ENCODE measurements around the gene HADH.
"Not testable (repeated sequence)": the region's sequence is repeated elsewhere in the genome, so short reads cannot be mapped to it uniquely, and the experiment has no call there.

HADH gene
- total RNA-seq: 11.6 to 17.0 (median 12.7) reads per million in 3 donors

GRCh38 chr4:107989537-107990386 lies at the start of gene HADH:
TSS of gene HADH (plus strand) at chr4:107989889. CDS start at chr4:107989933, 44 bp downstream.
- Histone ChIP-seq H3K27ac (ENCODE audit: insufficient read depth, low read length, poor library complexity, severe bottlenecking) (peak within 1 kb of the TSS; percentile 66), H3K4me3 (ENCODE audit: insufficient read depth, low read depth, low read length, poor library complexity, severe bottlenecking) (peak within 1 kb of the TSS; percentile 86), H3K4me1 (ENCODE audit: control insufficient read depth, insufficient read depth, low read length, poor library complexity, severe bottlenecking) (peaks cover 8% of the 10 kb centered on the region), H3K27me3 (replicated peaks; ENCODE audit: control insufficient read depth, insufficient read depth, low read length, poor library complexity, severe bottlenecking) (no peaks in the 10 kb centered on the region), H3K36me3 (ENCODE audit: control insufficient read depth, insufficient read depth, low read length) (no peaks in the 10 kb centered on the region), H3K9me3 (ENCODE audit: control insufficient read depth, low read length) (no peaks in the 10 kb centered on the region)
- DNase-seq: peak; percentile 84 to 90 (median 89)

- no peaks in the 10 kb centered on the region for H3K36me3 ChIP-seq (ENCODE audit: control insufficient read depth, insufficient read depth, low read length)
- H3K27ac ChIP-seq (ENCODE audit: insufficient read depth, low read length, poor library complexity, severe bottlenecking): no peak overlapping the region
- no peaks in the 10 kb centered on the region for H3K27me3 ChIP-seq (replicated peaks; ENCODE audit: control insufficient read depth, insufficient read depth, low read length, poor library complexity, severe bottlenecking)
- no peak overlapping the region for H3K4me3 ChIP-seq (ENCODE audit: insufficient read depth, low read depth, low read length, poor library complexity, severe bottlenecking)
- H3K4me1 ChIP-seq (ENCODE audit: control insufficient read depth, insufficient read depth, low read length, poor library complexity, severe bottlenecking): no peaks in the 10 kb centered on the region
- no peak for DNase-seq
- no peaks in the 10 kb centered on the region for H3K9me3 ChIP-seq (ENCODE audit: control insufficient read depth, low read length)
Measured at GRCh38 chr4:107945809-107946208, 43.9 kb upstream of the HADH start.

GRCh38 chr4:107950746-107951540 lies 38.7 kb upstream of the HADH start:
- H3K9me3 ChIP-seq (ENCODE audit: control insufficient read depth, low read length): no peaks in the 10 kb centered on the region
- H3K27me3 ChIP-seq (replicated peaks; ENCODE audit: control insufficient read depth, insufficient read depth, low read length, poor library complexity, severe bottlenecking): no peaks in the 10 kb centered on the region
- H3K4me3 ChIP-seq (ENCODE audit: insufficient read depth, low read depth, low read length, poor library complexity, severe bottlenecking): no peak overlapping the region
- no peaks in the 10 kb centered on the region for H3K4me1 ChIP-seq (ENCODE audit: control insufficient read depth, insufficient read depth, low read length, poor library complexity, severe bottlenecking)
- DNase-seq: no peak
- H3K36me3 ChIP-seq (ENCODE audit: control insufficient read depth, insufficient read depth, low read length): no peaks in the 10 kb centered on the region
- no peak overlapping the region for H3K27ac ChIP-seq (ENCODE audit: insufficient read depth, low read length, poor library complexity, severe bottlenecking)

- Histone ChIP-seq H3K4me3 (ENCODE audit: insufficient read depth, low read depth, low read length, poor library complexity, severe bottlenecking) (no peak overlapping the region), H3K9me3 (ENCODE audit: control insufficient read depth, low read length) (no peaks in the 10 kb centered on the region), H3K27ac (ENCODE audit: insufficient read depth, low read length, poor library complexity, severe bottlenecking) (no peak overlapping the region), H3K4me1 (ENCODE audit: control insufficient read depth, insufficient read depth, low read length, poor library complexity, severe bottlenecking) (no peaks in the 10 kb centered on the region), H3K27me3 (replicated peaks; ENCODE audit: control insufficient read depth, insufficient read depth, low read length, poor library complexity, severe bottlenecking) (no peaks in the 10 kb centered on the region), H3K36me3 (ENCODE audit: control insufficient read depth, insufficient read depth, low read length) (no peaks in the 10 kb centered on the region)
- DNase-seq: no peak
Measured at GRCh38 chr4:107951551-107951950, 38.1 kb upstream of the HADH start.

- no peak overlapping the region for H3K4me3 ChIP-seq (ENCODE audit: insufficient read depth, low read depth, low read length, poor library complexity, severe bottlenecking)
- DNase-seq: no peak
- H3K9me3 ChIP-seq (ENCODE audit: control insufficient read depth, low read length): no peaks in the 10 kb centered on the region
- H3K36me3 ChIP-seq (ENCODE audit: control insufficient read depth, insufficient read depth, low read length): no peaks in the 10 kb centered on the region
- H3K4me1 ChIP-seq (ENCODE audit: control insufficient read depth, insufficient read depth, low read length, poor library complexity, severe bottlenecking): no peaks in the 10 kb centered on the region
- H3K27me3 ChIP-seq (replicated peaks; ENCODE audit: control insufficient read depth, insufficient read depth, low read length, poor library complexity, severe bottlenecking): no peaks in the 10 kb centered on the region
- no peak overlapping the region for H3K27ac ChIP-seq (ENCODE audit: insufficient read depth, low read length, poor library complexity, severe bottlenecking)
Measured at GRCh38 chr4:107956011-107956410, 33.7 kb upstream of the HADH start.

- no peaks in the 10 kb centered on the region for H3K36me3 ChIP-seq (ENCODE audit: control insufficient read depth, insufficient read depth, low read length)
- no peaks in the 10 kb centered on the region for H3K9me3 ChIP-seq (ENCODE audit: control insufficient read depth, low read length)
- no peak overlapping the region for H3K27ac ChIP-seq (ENCODE audit: insufficient read depth, low read length, poor library complexity, severe bottlenecking)
- DNase-seq: no peak
- H3K27me3 ChIP-seq (replicated peaks; ENCODE audit: control insufficient read depth, insufficient read depth, low read length, poor library complexity, severe bottlenecking): no peaks in the 10 kb centered on the region
- no peaks in the 10 kb centered on the region for H3K4me1 ChIP-seq (ENCODE audit: control insufficient read depth, insufficient read depth, low read length, poor library complexity, severe bottlenecking)
- no peak overlapping the region for H3K4me3 ChIP-seq (ENCODE audit: insufficient read depth, low read depth, low read length, poor library complexity, severe bottlenecking)
Measured at GRCh38 chr4:107966903-107967302, 22.8 kb upstream of the HADH start.

- not testable (repeated sequence) for H3K4me1 ChIP-seq (ENCODE audit: control insufficient read depth, insufficient read depth, low read length, poor library complexity, severe bottlenecking); H3K27me3 ChIP-seq (replicated peaks; ENCODE audit: control insufficient read depth, insufficient read depth, low read length, poor library complexity, severe bottlenecking); DNase-seq; H3K36me3 ChIP-seq (ENCODE audit: control insufficient read depth, insufficient read depth, low read length); H3K27ac ChIP-seq (ENCODE audit: insufficient read depth, low read length, poor library complexity, severe bottlenecking); H3K9me3 ChIP-seq (ENCODE audit: control insufficient read depth, low read length); H3K4me3 ChIP-seq (ENCODE audit: insufficient read depth, low read depth, low read length, poor library complexity, severe bottlenecking)
Measured at GRCh38 chr4:107967519-107967918, 22.2 kb upstream of the HADH start.

GRCh38 chr4:107967921-107968320 lies 21.8 kb upstream of the HADH start:
- not testable (repeated sequence) for H3K4me1 ChIP-seq (ENCODE audit: control insufficient read depth, insufficient read depth, low read length, poor library complexity, severe bottlenecking); H3K36me3 ChIP-seq (ENCODE audit: control insufficient read depth, insufficient read depth, low read length); H3K4me3 ChIP-seq (ENCODE audit: insufficient read depth, low read depth, low read length, poor library complexity, severe bottlenecking); H3K27me3 ChIP-seq (replicated peaks; ENCODE audit: control insufficient read depth, insufficient read depth, low read length, poor library complexity, severe bottlenecking); DNase-seq; H3K9me3 ChIP-seq (ENCODE audit: control insufficient read depth, low read length); H3K27ac ChIP-seq (ENCODE audit: insufficient read depth, low read length, poor library complexity, severe bottlenecking)

- H3K36me3 ChIP-seq (ENCODE audit: control insufficient read depth, insufficient read depth, low read length): no peaks in the 10 kb centered on the region
- no peaks in the 10 kb centered on the region for H3K4me1 ChIP-seq (ENCODE audit: control insufficient read depth, insufficient read depth, low read length, poor library complexity, severe bottlenecking)
- no peak for DNase-seq
- no peaks in the 10 kb centered on the region for H3K9me3 ChIP-seq (ENCODE audit: control insufficient read depth, low read length)
- H3K4me3 ChIP-seq (ENCODE audit: insufficient read depth, low read depth, low read length, poor library complexity, severe bottlenecking): no peak overlapping the region
- no peak overlapping the region for H3K27ac ChIP-seq (ENCODE audit: insufficient read depth, low read length, poor library complexity, severe bottlenecking)
- H3K27me3 ChIP-seq (replicated peaks; ENCODE audit: control insufficient read depth, insufficient read depth, low read length, poor library complexity, severe bottlenecking): no peaks in the 10 kb centered on the region
Measured at GRCh38 chr4:107970063-107970798, 19.5 kb upstream of the HADH start.
